Peyer's patch (tissue), 4 donors: ENCODE results near the gene GADD45GIP1. TPM values are rescaled to one million over a fixed set of nuclear protein-coding genes. Genes with fewer than 3 reads are reported as not detected.
A peak's percentile ranks its signal among the peaks of the same experiment; 100 is the strongest.

Experiments used
- DNase-seq, 3 donors: peaks; one replicate each; pipeline ENCODE4 v3.0.0-alpha.2; 2017 to 2019
- H3K27ac ChIP-seq, 4 donors: fragments of 200-600 bp; sonication (generic); one replicate each; pipeline ENCODE4 v1.5.1; 2016 to 2019
- H3K27me3 ChIP-seq, 2 donors: fragments of 200-600 bp; sonication (generic); one replicate each; pipeline ENCODE4 v1.5.1; 2019
- H3K36me3 ChIP-seq, 3 donors: fragments of 200-600 bp; sonication (generic); one replicate each; pipeline ENCODE4 v1.5.1; 2016 to 2019
- H3K4me1 ChIP-seq, 4 donors: fragments of 200-600 bp; sonication (generic); one replicate each; pipeline ENCODE4 v1.5.1; 2016 to 2019
- H3K4me3 ChIP-seq, 4 donors: fragments of 200-600 bp; sonication (generic); 1 replicate in 3 of 4; 2 replicates in 1 of 4; pipeline ENCODE4 v1.5.1; 2016 to 2019; ENCODE audit warnings: mild to moderate bottlenecking in 1 of 4
- H3K9me3 ChIP-seq, 4 donors: fragments of 200-600 bp; sonication (generic); one replicate each; pipeline ENCODE4 v1.5.1; 2016 to 2019; ENCODE audit warnings: mild to moderate bottlenecking in 1 of 4
- CTCF ChIP-seq, 6 experiments: fragments of 450-650 bp in 4 of 6; fragments of 200-600 bp in 2 of 6; sonication (generic) in 1 of 6; IDR thresholded peaks; one replicate each; pipeline ENCODE4 v1.5.1; 2017 to 2019; ENCODE audit warnings: antibody characterized with exemption in 6 of 6, mild to moderate bottlenecking in 3 of 6, moderate library complexity in 1 of 6
- POLR2A ChIP-seq, 2 donors: fragments of 450-650 bp; IDR thresholded peaks; one replicate each; pipeline ENCODE4 v1.5.1; 2017; ENCODE audit warnings: antibody characterized with exemption in 2 of 2, mild to moderate bottlenecking in 2 of 2, moderate library complexity in 2 of 2
- total RNA-seq, 4 donors: library from RNA; depleted of rRNA; stranded (reverse); fragments of >200 nt; gene quantifications; one replicate each; pipeline ENCODE4 v1.1.0, GENCODE V29; 2016

The GADD45GIP1 gene
- total RNA-seq, 4 donors from 2014 or later = 12.5 to 43.7 (median 15.6) TPM

DNA sequence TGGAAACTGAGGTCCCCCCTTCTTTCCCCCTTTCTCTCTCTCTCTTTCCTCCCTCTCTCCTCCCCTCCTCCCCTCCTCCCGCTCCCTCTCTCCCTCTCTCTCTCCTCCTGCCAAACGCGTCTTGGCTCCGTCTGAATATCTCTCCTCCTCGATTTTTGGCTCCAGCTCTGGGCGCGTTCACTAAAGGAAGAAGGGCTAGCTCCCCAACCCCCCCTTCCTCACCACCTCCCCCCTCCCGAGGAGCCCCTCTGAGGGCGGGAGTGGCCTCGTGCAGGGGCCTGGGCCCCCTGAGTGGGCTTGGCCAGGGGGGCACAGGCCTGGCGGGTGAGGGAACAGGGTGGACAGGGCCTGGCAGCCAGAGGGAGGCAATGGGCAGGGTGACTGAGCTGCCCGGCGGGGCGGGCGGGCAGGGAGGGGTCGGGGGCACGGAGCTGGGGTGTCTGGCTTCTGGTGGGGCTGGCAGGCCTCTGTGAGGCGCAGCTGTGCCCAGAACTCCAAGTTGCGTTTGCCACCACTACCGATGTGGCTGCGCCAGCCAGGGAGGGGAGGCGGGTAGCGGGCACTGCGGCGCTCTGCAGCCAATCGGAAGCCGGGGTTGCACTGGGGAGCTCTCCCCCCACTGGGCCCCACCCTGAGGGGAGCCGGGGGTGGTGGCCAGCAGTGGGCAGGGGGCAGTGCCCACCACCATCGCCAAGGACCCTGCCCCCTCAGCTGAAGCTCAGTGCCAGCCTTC lies 45.3 kb upstream of the GADD45GIP1 start:
- Histone ChIP-seq H3K4me3 (peak overlapping the region in 3 of 4 donors; percentile 22 to 34 (median 34)), H3K4me1 (peaks cover 0 to 40% (median 0%) of the 10 kb centered on the region in 4 donors), H3K27me3 (no peaks in the 10 kb centered on the region), H3K27ac (peak overlapping the region; percentile 22 to 89 (median 66)), H3K9me3 (no peaks in the 10 kb centered on the region), H3K36me3 (peaks cover 0 to 6% (median 0%) of the 10 kb centered on the region in 3 donors)
- TF ChIP-seq CTCF (IDR thresholded peaks at IDR 0.05) (no peak), POLR2A (IDR thresholded peaks at IDR 0.05) (no peak)
- DNase-seq = no peak

GRCh38 chr19:13001502-13002165 lies 44.6 kb upstream of the GADD45GIP1 start:
- no peaks in the 10 kb centered on the region for H3K27me3 ChIP-seq
- peaks cover 0 to 6% (median 0%) of the 10 kb centered on the region in 3 donors for H3K36me3 ChIP-seq
- H3K4me1 ChIP-seq = peaks cover 0 to 41% (median 0%) of the 10 kb centered on the region in 4 donors
- TF ChIP-seq CTCF (IDR thresholded peaks at IDR 0.05) = no peak
- no peak for TF ChIP-seq POLR2A (IDR thresholded peaks at IDR 0.05)
- H3K4me3 ChIP-seq = peak overlapping the region in 2 of 4 donors; percentile 34
- no peaks in the 10 kb centered on the region for H3K9me3 ChIP-seq
- H3K27ac ChIP-seq = peak overlapping the region; percentile 22 to 89 (median 66)
- no peak for DNase-seq

DNA sequence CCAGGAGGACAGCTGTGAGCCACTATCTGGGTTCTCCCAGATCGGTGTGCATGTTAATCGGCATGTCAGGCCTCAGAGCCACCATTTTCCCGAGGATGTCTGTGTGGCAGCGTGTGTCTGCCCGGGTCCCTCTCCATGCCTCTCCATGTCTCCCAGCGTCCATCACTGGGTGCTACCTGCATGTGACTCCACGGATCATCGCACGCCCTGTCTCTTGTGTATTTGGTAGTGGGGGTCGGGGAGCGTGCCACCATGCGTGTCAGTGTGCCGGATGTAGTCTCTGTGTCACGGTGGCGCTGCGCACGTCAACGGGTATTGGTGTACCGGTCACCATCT lies 44.1 kb upstream of the GADD45GIP1 start:
- H3K9me3 ChIP-seq = no peaks in the 10 kb centered on the region
- H3K27me3 ChIP-seq = no peaks in the 10 kb centered on the region
- H3K36me3 ChIP-seq = peaks cover 0 to 6% (median 0%) of the 10 kb centered on the region in 3 donors
- H3K4me3 ChIP-seq = no peak overlapping the region
- TF ChIP-seq POLR2A (IDR thresholded peaks at IDR 0.05) (no peak), CTCF (IDR thresholded peaks at IDR 0.05) (no peak)
- H3K27ac ChIP-seq = peak overlapping the region in 3 of 4 donors; percentile 22 to 89 (median 77)
- peaks cover 0 to 39% (median 2%) of the 10 kb centered on the region in 4 donors for H3K4me1 ChIP-seq
- DNase-seq = no peak

GRCh38 chr19:12997967-12998940 lies 41.2 kb upstream of the GADD45GIP1 start:
- no peaks in the 10 kb centered on the region for H3K27me3 ChIP-seq
- no peak overlapping the region for H3K4me3 ChIP-seq
- H3K36me3 ChIP-seq = peaks cover 0 to 6% (median 0%) of the 10 kb centered on the region in 3 donors
- no peak for TF ChIP-seq CTCF (IDR thresholded peaks at IDR 0.05)
- no peak for TF ChIP-seq POLR2A (IDR thresholded peaks at IDR 0.05)
- H3K9me3 ChIP-seq = no peaks in the 10 kb centered on the region
- H3K4me1 ChIP-seq = peaks cover 0 to 24% (median 3%) of the 10 kb centered on the region in 4 donors
- no peak for DNase-seq
- H3K27ac ChIP-seq = peak overlapping the region in 2 of 4 donors; percentile 83 to 85
